ENCODE measurements around the gene NUCB1. TPM values are rescaled to one million over a fixed set of nuclear protein-coding genes. Genes with fewer than 3 reads are reported as not detected.

NUCB1 gene
- total RNA-seq, 1 donor from 2014 or later, result 250 TPM

GRCh38 chr19:48969276-48970138 lies 69.4 kb downstream of the NUCB1 start:
- no peak overlapping the region for H3K4me3 ChIP-seq (ENCODE audit: low read depth, low read length)
- TF ChIP-seq CTCF (conservative IDR thresholded peaks at IDR 0.05; ENCODE audit: low read depth, low read length), result no peak
- no peak for DNase-seq (ENCODE audit: low read depth)

- no peak overlapping the region for H3K4me3 ChIP-seq (ENCODE audit: low read depth, low read length)
- no peak for TF ChIP-seq CTCF (conservative IDR thresholded peaks at IDR 0.05; ENCODE audit: low read depth, low read length)
- DNase-seq (ENCODE audit: low read depth), result no peak
These were observed 70.1 kb downstream of the NUCB1 start for GRCh38 chr19:48970139-48970766.

GRCh38 chr19:48970923-48971395 lies 70.8 kb downstream of the NUCB1 start:
- no peak overlapping the region for H3K4me3 ChIP-seq (ENCODE audit: low read depth, low read length)
- peak; percentile 92 for TF ChIP-seq CTCF (conservative IDR thresholded peaks at IDR 0.05; ENCODE audit: low read depth, low read length)
- no peak for DNase-seq (ENCODE audit: low read depth)

Other genes starting within 250 kb of the NUCB1 start
- not detected in 2 replicates for gene NTN5, start 227.3 kb upstream of the NUCB1 start, total RNA-seq
- gene FUT2, start 204.3 kb upstream of the NUCB1 start, total RNA-seq, result 0.52 and 0.58 TPM in 2 replicates
- 0.72 and 1.5 TPM in 2 replicates for gene MAMSTR, start 180.6 kb upstream of the NUCB1 start, total RNA-seq
- gene RASIP1, start 159.7 kb upstream of the NUCB1 start, total RNA-seq, result 3.5 and 6.9 TPM in 2 replicates
- gene IZUMO1, start 153.4 kb upstream of the NUCB1 start, total RNA-seq, result not detected in 2 replicates
- 2.9 and 3.0 TPM in 2 replicates for gene FUT1, start 147.7 kb upstream of the NUCB1 start, total RNA-seq
- gene FGF21, start 144.8 kb upstream of the NUCB1 start, total RNA-seq, result not detected in 2 replicates
- gene BCAT2, start 89.3 kb upstream of the NUCB1 start, total RNA-seq, result 45.5 and 60.7 TPM in 2 replicates
- 2.2 and 2.8 TPM in 2 replicates for gene HSD17B14, start 63.8 kb upstream of the NUCB1 start, total RNA-seq
- 1.8 and 5.0 TPM in 2 replicates for gene PLEKHA4, start 31.7 kb upstream of the NUCB1 start, total RNA-seq
- gene PPP1R15A, start 27.9 kb upstream of the NUCB1 start, total RNA-seq, result 23.9 and 32.2 TPM in 2 replicates
- gene TULP2, start 1.6 kb upstream of the NUCB1 start, total RNA-seq, result not detected in 2 replicates
- gene DHDH, start 33.4 kb downstream of the NUCB1 start, total RNA-seq, result 0.07 and 0.35 TPM in 2 replicates
- gene BAX, start 54.6 kb downstream of the NUCB1 start, total RNA-seq, result 173 and 179 TPM in 2 replicates
- gene FTL, start 65.0 kb downstream of the NUCB1 start, total RNA-seq, result 1,293 and 2,420 TPM in 2 replicates
- gene GYS1, start 93.0 kb downstream of the NUCB1 start, total RNA-seq, result 42.2 and 42.4 TPM in 2 replicates
- gene RUVBL2, start 93.6 kb downstream of the NUCB1 start, total RNA-seq, result 212 and 389 TPM in 2 replicates
- 3.6 TPM in 1 of 2 replicates, not detected in the other for gene LHB, start 116.8 kb downstream of the NUCB1 start, total RNA-seq
- not detected in 2 replicates for gene CGB3, start 124.0 kb downstream of the NUCB1 start, total RNA-seq
- not detected in 2 replicates for gene CGB2, start 131.6 kb downstream of the NUCB1 start, total RNA-seq
- gene CGB1, start 136.6 kb downstream of the NUCB1 start, total RNA-seq, result not detected in 2 replicates
- not detected in 2 replicates for gene CGB5, start 143.5 kb downstream of the NUCB1 start, total RNA-seq
- gene CGB8, start 148.8 kb downstream of the NUCB1 start, total RNA-seq, result 1.2 TPM in 2 replicates
- gene CGB7, start 157.4 kb downstream of the NUCB1 start, total RNA-seq, result 0.36 and 1.8 TPM in 2 replicates
- gene NTF4, start 164.5 kb downstream of the NUCB1 start, total RNA-seq, result 0.22 and 1.3 TPM in 2 replicates
- gene KCNA7, start 172.4 kb downstream of the NUCB1 start, total RNA-seq, result not detected in 2 replicates
- gene SNRNP70, start 185.1 kb downstream of the NUCB1 start, total RNA-seq, result 165 and 257 TPM in 2 replicates
- gene LIN7B, start 214.1 kb downstream of the NUCB1 start, total RNA-seq, result 2.2 and 3.7 TPM in 2 replicates
- 2.7 and 10.3 TPM in 2 replicates for gene C19orf73, start 218.8 kb downstream of the NUCB1 start, total RNA-seq
- 1.7 and 3.3 TPM in 2 replicates for gene PPFIA3, start 219.2 kb downstream of the NUCB1 start, total RNA-seq

All from epithelial cell of proximal tubule (primary cell).